ENCODE results near the gene CD58.

- TF ChIP-seq CTCF (IDR thresholded peaks at IDR 0.05) (no peak), POLR2A (IDR thresholded peaks at IDR 0.05) (no peak)
Observed at GRCh38 chr1:116514708-116515525, 55.9 kb downstream of the CD58 start.
